COLO668 (cell line): ENCODE results near the gene SLC29A4.
"Not testable (repeated sequence)": the region's sequence is repeated elsewhere in the genome, so short reads cannot be mapped to it uniquely, and the experiment has no call there.

ENCODE experiments used
- DNase-seq: peaks from one replicate; lab custom pipeline; 2025; ENCODE audit not compliant: unreplicated experiment; lab: John Stamatoyannopoulos, UW

SLC29A4 gene

GRCh38 chr7:5295039-5296014 is 12.6 kb downstream of the SLC29A4 start:
- no peak for DNase-seq

- DNase-seq, result no peak
These were observed 13.4 kb downstream of the SLC29A4 start for GRCh38 chr7:5296015-5296610.

- no peak for DNase-seq
These were observed 14.0 kb downstream of the SLC29A4 start for GRCh38 chr7:5296611-5297226.

DNA sequence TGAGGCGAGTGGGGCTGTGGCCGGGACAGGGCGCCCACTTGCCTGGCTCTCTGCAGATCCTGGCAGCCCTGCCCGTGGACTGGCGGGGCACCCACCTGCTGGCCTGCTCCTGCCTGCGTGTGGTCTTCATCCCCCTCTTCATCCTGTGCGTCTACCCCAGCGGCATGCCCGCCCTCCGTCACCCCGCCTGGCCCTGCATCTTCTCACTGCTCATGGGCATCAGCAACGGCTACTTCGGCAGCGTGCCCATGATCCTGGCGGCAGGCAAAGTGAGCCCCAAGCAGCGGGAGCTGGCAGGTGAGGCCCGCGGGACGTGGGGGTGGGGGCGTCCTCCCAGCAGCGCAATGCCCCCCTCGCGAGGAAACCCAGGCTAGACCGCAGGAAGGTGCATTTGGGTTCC is 17.6 kb downstream of the SLC29A4 start:
- DNase-seq, result no peak

- DNase-seq, result no peak
These were observed 19.8 kb downstream of the SLC29A4 start for GRCh38 chr7:5302577-5302976.

- DNase-seq, result no peak
These were observed 20.3 kb downstream of the SLC29A4 start for GRCh38 chr7:5303061-5303460.

DNA sequence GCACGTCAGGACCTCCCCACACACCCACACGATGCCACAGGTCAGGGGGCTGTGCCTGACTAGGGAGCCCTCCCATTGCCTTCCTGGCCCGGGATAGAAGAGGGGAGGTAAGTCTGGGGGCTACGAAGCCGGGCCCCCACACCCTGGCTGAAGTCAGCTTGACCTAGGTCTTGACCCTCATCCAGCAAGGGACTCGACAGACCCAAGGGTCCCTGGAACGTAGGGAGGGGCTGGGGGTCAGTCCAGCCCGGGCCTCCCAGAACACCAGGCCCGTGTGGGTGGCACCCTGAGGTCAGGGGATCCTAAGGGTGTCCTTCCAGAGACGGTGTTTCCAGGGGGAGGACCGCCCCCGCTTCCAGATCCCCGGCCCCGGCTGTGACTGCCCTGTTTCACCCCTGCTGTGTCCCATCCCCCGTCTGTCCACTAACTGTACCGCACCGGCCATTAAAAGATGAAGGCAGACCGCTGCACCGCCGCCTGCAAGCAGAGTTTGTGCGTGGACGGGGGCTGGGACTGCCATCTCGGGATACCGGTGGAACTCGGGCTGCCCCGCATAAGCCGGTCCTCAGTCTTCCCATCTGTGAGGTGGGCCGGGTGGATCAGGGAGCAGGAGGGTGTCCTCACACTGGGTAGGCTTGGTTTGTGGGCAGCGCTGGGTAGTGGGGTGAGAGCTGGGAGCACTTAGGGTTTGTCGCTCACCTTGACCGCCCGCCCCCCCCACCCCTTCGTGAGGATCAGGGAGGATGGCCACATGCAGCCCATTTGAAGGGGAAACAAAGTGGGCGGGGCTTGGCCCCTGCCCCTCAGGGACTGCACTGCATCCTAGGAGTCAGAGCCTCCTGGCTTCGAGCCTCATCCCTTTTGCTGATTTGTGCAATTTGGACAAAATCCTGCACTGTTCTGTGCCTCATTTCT is 21.1 kb downstream of the SLC29A4 start:
- no peak for DNase-seq

DNA sequence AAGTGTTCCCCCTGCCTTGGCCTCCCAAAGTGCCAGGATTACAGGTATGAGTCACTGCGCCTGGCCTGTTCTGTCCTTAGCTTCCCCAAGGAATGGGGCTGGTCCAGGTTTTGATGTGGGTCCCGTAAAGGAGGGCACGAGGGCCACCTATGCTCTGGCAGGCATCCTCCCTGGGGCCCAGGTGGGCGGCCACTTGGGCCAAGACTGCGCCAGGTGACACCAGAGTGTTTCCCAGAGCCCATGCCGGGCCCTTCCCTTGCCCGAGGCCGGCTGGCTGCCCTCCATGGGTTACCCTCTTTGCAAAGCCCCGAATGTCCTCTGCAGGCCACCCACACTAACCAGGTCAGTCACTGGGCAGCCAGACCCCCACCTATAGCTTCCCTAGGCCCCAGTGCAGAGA is 22.3 kb downstream of the SLC29A4 start:
- not testable (repeated sequence) for DNase-seq

- not testable (repeated sequence) for DNase-seq
These were observed 24.7 kb downstream of the SLC29A4 start for GRCh38 chr7:5307221-5308142.

DNA sequence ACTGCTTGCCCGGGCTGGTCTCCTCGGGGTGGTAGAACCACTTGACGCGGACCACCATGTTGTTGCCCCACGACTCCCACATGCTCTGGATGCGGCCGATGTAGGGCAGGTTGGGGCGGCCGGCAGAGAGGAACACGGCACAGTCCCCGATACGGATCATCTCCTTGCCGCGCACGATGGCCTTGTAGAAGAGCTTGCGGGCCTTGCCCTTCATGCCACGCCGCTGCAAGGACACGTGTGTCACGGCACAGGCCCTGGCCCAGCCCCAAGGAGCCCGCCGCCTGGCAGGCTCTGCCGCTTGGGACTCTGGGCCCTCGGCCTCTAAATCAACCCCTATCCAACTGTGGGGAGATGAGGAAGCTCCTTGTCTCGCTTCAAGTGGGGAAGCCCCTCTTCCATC is 26.4 kb downstream of the SLC29A4 start:
- no peak for DNase-seq

GRCh38 chr7:5310822-5311405 is 28.2 kb downstream of the SLC29A4 start:
- DNase-seq, result no peak

DNA sequence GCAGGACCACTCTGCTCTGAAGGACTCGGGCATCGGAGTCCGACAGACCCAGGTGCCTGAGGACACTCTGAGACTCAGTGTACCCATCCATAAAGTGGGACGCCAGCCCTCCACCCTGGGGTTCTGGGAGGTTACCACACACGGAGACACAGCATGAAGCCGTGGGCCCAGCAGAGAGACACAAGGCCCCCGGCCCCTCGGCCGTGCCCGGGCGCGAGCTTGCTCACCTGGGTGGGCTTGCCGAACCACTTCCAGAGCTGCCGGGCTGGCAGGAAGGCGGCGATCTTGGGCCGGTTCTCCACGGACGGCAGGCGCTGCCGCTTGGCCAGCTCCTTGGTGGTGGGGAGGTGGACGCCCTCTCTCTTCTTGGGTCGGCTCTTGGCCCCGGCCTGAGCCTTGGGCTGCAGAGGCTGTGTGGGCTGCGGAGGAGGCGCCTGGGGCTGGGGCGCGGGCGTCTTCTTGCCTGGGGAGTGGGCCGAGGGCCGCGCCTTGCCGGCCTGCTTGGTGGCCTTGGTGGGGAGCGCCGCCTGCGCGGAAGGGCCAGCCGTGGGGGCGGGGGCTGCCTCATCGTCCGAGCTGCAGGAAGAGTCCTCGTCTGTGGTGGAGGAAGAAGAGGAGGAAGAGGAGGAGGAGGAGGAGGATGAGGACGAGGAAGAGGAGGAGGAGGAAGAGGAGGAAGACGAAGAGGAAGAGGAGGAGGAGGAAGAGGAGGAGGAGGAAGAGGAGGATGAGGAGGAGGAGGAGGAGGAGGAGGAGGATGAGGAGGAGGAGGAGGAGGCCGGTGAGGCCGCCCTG is 29.7 kb downstream of the SLC29A4 start:
- DNase-seq, result not testable (repeated sequence)

DNA sequence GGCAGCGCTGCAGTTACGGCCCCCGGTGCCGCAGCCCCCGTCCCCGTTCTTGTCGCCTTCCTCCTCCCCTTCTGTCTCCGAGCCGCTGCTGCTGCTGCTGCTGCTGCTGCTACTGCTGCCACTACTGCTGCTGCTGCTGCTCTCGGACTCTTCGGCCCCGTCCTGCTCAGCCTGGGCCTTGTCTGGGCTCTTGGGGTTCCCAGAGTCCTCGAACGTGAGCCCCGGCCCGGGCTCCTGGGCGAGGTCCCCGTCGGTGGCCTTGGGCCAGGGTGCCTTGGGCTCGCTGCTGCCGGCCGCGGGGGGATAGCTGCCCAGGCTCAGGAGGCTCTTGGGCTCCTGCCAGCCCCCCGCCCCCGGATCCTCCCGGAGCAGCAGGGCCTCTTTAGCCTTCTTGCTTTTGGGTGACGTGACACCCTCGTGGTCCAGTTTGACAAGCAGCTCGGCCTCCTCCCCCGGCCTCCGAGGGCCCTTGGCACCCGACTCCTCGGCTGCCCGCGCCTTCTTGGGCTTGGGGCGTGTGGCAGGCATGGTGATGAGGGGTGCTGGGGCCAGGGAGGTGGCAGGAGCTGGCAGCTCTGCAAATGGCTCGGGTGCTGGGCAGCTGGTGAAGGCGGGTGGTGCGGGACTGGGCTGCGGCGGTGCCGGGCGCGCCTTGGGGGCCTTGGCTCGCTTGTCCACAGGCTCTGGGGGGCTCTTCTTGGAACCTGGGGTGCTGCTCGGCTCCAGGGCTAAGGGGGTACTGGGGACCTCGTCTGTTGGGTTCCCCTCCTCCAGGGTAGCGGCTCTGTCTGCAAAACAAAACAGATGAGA is 30.5 kb downstream of the SLC29A4 start:
- not testable (repeated sequence) for DNase-seq

DNA sequence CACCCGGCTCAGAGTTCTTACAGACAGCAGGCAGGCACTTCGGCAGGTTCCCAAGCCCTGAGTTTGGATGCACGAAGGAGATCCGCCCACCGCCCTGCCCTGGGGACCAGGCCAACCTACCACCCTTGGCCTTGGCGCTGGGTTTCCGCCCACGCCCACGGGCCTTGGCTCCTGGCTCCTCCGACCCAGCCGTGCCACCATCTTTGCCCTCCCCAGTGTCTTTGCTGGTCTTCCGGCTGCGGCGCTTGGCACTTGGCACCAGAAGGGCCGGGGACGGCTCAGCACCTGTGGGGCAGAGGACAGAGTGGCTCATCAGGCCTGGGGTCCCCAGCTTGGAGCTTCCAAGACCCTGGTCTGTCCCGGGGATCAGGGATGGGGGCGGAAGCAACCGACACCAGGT is 32.1 kb downstream of the SLC29A4 start:
- no peak for DNase-seq

DNA sequence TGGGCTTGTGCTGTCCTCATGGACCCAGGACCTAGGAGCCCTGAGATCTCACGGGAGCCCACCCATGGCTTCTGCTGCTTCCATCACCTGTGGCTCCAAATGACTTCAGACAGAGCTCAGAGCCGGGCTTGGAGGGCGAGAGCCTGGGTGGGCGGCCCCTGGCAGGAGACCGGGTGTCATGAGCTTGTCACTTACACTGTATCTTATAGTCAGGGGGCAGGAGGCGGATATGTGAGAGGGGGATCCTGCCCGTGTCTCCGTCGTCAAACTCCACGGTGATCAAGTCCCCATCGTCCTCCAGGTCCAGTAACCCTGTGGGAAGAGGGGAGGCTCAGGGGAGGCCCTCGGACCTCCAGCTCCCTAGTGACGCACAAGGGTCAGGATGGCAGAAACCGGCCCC is 33.0 kb downstream of the SLC29A4 start:
- DNase-seq, result no peak

DNA sequence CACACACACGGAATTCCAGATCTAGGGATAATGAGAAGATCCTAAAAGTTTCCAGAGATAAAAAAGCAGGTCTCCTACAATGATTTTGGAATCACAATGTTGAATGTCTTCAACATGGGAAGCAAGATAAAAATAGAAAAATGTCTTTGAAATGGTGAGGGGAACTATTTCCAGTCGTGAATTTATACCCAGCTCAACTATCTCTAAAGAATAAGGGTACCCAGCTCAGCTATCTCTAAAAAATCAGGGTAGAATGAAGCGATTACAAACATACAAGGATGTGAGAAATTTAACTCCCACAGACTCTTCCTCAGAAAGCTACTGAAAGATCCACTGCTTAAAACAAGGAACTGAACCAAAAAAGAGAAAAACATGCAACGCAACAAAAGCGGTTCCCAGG is 35.9 kb downstream of the SLC29A4 start:
- not testable (repeated sequence) for DNase-seq

GRCh38 chr7:5320391-5320790 is 37.6 kb downstream of the SLC29A4 start:
- no peak for DNase-seq
